Uterus (tissue), 2 donors: ENCODE results near the gene FOSL2.

Source experiments
- POLR2A ChIP-seq, 2 donors: fragments of 450-650 bp; IDR thresholded peaks; one replicate each; pipeline ENCODE4 v1.6.1; 2016; ENCODE audit warnings: antibody characterized with exemption in 2 of 2, mild to moderate bottlenecking in 1 of 2, moderate library complexity in 1 of 2
- TF ChIP-seq, protein P1 (sequence below), 4 experiments: fragments of 200-600 bp in 2 of 4; fragments of 450-650 bp in 2 of 4; sonication (generic) in 2 of 4; IDR thresholded peaks; one replicate each; pipeline ENCODE4 v1.5.1; 2016 to 2019; ENCODE audit warnings: antibody characterized with exemption in 4 of 4, mild to moderate bottlenecking in 2 of 4, moderate library complexity in 1 of 4

DNA sequence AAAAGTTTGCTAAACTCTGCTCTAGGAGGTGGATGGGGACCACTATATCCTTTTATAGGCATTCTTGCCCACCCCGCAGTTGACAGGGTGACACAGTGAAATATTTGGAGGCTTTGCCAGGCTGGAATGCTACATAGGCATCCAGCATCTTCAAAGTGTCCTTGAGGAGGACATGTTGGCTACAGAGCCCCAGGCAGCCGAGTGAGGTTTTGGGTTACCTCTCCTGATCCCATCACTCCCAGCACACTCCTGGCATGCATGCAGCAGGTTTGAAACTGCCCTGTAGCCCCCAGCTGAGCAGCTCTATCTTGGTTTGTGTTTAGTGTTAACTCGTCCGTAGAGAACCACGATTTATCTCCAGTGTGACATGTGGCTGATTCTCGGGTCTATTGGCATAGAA, 7.3 kb downstream of the FOSL2 start:
- TF ChIP-seq, protein P1, sequence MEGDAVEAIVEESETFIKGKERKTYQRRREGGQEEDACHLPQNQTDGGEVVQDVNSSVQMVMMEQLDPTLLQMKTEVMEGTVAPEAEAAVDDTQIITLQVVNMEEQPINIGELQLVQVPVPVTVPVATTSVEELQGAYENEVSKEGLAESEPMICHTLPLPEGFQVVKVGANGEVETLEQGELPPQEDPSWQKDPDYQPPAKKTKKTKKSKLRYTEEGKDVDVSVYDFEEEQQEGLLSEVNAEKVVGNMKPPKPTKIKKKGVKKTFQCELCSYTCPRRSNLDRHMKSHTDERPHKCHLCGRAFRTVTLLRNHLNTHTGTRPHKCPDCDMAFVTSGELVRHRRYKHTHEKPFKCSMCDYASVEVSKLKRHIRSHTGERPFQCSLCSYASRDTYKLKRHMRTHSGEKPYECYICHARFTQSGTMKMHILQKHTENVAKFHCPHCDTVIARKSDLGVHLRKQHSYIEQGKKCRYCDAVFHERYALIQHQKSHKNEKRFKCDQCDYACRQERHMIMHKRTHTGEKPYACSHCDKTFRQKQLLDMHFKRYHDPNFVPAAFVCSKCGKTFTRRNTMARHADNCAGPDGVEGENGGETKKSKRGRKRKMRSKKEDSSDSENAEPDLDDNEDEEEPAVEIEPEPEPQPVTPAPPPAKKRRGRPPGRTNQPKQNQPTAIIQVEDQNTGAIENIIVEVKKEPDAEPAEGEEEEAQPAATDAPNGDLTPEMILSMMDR (IDR thresholded peaks at IDR 0.05), result no peak
- TF ChIP-seq POLR2A (IDR thresholded peaks at IDR 0.05), result no peak
